SH-SY5Y (cell line): ENCODE data around the gene ABCA10.

ENCODE experiments used
- GATA2 ChIP-seq: IDR thresholded peaks from 2 replicates; pipeline ENCODE4 v1.6.1; 2011; ENCODE audit warnings: mild to moderate bottlenecking, low read depth, low read length
- GATA3 ChIP-seq: IDR thresholded peaks from 2 replicates; pipeline ENCODE4 v1.6.1; 2011; ENCODE audit warnings: low read depth, mild to moderate bottlenecking, low read length, moderate library complexity

ABCA10 gene

DNA sequence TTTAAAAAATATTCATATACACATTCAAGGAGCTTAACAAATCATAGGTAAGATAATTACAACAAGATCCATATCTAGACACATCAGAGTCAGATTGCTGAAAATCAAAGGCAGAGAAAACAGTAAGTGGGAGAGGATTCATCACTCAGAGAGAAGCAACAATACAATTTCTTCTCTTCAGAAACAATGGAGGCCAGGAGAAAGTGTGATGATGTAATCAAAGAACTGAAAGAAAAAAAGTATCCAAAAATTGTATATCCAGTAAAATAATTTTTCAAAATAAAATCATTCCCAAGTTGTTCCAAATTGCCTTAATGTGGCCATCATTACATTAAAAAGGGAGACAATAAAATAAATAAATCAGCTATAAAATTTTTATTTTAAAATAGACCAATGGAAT is 69.2 kb downstream of the ABCA10 start:
- no peak for TF ChIP-seq GATA3
- no peak for TF ChIP-seq GATA2

DNA sequence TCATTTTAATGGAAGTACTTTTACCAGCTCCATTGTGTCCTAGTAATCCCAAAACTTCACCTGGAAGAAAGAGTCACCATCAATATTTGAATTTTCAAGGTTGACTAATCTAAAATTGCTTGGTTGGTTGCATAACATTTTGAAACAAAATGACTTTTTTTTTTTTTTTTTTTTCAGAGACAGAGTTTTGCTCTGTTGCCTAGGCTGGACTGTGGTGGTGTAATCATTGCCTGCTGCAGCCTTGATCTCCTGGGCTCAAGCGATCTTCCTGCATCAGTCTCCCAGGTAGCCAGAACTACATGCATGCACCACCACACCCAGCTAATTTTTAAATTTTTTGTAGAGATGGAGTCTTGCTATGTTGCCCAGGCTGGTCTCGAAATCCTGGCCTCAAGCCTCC is 74.4 kb downstream of the ABCA10 start:
- TF ChIP-seq GATA3 (no peak), GATA2 (no peak)

DNA sequence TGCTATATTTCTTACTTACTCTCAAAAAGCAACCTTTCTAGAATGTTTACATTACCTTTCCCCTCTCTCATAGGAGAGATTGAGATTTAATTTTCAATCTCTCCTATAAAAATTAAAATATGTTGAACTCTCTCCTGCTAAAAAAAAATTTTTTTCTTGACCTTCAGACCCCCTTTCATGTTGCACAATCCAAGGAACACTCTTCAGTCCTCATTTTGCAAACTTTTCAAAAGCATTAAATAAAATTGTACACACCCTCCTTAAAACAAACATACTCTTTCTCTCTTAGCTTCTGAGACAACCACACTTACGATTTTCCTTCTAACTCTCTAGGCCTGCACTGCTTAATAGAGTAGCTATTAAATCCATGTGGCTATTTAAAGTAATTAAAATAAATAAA is 78.3 kb downstream of the ABCA10 start:
- TF ChIP-seq GATA2 (no peak), GATA3 (no peak)

DNA sequence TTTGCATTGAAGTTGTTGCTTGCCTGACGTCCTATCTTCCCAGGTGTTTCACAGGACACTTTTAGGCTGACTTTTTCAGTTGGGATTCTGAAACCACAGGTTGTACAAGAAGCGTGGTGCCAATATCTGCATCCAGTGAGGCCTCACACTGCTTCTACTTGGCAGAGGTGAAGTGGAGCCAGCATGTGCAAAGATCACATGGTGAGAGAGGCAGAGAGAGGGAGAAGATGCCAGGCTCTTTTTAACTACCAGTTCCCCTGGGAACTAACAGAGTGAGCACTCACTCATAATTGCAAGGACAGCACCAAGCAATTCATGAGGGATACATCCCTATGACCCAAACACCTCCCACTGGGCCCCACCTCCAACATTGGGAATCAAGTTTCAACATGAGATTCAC is 81.2 kb downstream of the ABCA10 start:
- TF ChIP-seq GATA2 (no peak), GATA3 (no peak)

DNA sequence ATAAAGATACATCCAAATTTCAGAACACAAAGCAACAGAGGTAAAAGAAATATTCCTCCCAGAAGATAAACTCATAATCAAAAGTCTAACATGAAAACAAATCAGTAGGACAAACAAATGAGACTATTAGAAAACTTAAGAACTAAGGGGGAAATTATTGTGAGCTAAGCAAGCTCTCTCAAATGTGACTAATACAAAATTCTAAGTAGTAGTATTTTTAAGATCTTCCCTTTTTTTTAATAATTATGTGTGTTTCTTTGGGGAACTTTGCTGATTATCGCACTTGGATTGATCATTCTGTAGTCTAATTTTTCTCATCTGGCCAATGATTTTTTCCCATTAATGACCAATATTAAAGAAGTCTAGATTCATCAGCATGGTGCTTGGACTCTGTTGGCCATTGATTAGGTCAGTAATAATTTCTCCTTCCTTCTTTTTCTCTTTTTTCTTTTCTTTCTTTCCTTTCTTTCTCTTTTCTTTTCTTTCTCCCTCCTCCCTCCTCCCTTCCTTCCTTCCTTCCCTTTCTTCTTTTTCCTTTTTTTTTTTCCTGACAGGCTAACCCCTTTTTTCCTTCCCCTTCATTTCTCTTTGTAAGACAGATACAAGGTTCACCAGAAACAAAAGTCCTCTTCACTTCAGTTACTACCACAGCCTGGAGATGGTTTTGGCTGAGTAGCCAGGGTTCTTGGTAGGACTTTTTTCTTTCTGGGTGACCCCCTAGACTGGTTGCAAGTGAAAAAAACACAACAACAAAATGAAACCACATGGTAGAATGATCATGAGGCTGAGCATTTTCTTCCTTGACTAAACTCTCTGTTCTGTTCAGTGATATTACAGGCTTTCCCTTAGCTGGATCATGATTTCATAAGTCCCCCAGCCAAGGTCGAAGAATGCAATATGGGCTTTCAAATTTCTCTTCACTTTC is 84.0 kb downstream of the ABCA10 start:
- no peak for TF ChIP-seq GATA2

DNA sequence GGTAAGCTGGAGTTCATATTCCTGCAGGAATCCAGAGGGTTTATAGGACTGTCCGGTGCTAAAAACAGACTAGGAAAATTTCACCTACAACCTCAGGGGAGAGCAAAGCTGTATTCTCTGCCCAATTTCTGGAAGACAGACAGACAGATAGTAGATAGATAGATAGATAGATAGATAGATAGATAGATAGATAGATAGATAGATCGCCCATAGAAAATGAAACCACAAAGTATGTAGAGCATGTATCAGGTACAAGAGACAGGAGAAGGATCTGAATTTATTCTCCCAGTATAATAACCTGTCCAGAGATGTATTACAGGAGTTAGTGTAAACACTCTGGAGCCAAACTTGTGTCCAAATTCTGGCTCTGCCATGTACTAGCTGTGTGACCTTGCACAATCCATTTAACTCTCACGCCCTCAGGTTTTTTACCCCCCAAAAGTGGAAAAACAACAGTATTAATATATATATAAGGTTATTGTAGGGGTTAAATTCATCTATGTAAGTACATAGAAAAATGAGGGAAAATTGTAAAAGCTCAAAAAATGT is 84.9 kb downstream of the ABCA10 start:
- TF ChIP-seq GATA2 (no peak), GATA3 (no peak)

DNA sequence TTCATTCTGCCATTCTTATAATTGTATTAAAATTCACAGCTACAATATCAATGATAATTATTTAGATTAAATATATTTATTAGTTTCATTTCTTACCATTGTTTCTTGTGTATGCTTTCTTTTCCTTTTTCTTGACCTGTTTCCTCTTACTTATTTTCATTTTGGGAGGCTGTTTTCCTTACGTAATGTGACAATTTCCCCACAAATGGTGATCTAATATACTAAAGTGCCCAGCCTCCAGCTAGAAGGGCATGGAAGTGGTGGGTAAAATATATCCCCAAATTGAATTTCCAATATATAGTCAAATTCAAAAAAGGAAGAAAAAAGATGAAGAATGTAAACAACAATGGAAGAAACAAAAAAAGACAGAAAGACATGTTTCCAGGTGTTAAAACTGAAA is 85.5 kb downstream of the ABCA10 start:
- no peak for TF ChIP-seq GATA2
- TF ChIP-seq GATA3: no peak

DNA sequence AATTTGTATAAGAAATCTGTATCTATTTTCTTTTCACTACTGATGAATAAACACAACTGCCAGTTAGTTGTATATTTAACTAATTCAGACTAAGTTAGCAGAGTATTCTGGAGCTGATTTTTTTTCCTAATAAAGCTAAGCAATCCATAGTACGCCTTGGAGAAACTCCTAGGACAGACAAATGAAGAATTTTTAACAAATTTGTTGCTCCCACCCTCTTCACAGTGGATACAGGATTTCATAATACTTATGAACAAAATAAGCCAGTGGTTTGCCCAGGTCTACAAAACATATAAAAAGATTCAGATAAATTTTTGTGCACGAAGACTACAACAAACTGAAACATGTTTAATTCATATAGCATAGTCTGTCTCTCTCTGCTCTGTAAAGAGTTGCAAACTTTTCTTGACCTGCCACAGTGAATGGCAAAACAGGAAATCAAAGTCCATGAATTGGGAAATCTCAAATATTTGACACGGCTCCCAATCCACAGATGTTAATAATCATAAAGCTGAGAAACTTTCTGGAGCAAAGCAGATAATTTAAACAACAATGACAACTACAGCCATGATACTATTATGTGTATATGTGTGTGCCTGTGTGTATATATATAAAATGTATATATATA is 86.3 kb downstream of the ABCA10 start:
- no peak for TF ChIP-seq GATA3
- no peak for TF ChIP-seq GATA2

DNA sequence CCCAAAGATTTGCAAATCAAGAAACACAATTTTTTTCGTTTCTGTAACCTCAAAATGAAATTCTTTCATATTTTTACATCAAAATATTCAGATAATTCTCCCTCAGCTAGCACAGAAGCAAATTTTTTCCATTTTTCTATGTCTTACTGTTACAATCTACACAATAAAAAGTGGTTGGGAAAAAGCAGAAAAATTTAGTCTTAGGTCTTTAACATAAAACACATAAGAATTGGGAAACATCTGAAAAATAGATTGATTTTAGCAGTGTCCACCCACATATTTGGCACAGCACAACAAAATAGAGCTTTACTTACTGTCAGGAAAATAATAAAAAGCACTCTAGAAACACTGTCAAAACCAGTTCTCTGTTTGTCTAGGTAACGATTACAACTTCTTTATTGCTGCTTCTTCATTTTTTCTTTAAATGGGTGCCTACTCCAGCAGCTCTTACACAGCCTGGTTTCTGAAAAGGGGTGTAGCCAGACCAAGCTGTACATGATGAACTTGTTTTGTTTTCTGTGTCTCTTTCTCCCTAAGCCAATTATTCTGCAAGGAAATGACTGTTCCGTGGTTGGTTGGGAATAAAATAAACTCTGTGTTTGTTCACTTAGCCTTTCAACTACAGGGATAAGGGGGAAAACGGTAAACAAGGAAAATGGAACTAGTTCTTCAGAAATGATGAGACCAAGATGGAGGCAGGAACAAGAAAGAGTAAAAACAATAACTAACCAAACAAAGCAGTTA is 87.0 kb downstream of the ABCA10 start, which contains the start of gene ABCA6:
Gene ABCA6, minus strand, starts transcription at position 465 of the 744 bp plus-strand sequence. CDS start 1,192 bp downstream, outside the sequence.
- TF ChIP-seq GATA3 (no peak), GATA2 (no peak)

DNA sequence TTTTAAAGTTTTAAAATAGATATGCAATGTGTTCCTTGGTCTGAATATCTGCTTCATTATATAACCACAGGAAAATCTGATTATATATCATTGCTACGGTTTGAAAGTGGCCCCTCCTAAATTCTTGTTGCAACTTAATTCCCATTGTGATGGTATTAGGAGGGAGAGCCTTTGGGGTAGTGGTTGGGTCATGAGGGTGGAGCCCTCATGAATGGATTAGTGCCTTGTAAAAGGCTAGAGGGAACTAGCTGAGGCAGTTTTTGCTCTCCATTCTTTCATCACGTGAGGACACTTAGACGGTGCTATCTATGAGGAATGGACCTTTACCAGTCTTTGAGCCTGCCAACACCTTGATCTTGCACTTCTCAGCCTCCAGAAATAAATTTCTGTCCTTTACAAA is 94.5 kb downstream of the ABCA10 start:
- TF ChIP-seq GATA3: no peak
- no peak for TF ChIP-seq GATA2

DNA sequence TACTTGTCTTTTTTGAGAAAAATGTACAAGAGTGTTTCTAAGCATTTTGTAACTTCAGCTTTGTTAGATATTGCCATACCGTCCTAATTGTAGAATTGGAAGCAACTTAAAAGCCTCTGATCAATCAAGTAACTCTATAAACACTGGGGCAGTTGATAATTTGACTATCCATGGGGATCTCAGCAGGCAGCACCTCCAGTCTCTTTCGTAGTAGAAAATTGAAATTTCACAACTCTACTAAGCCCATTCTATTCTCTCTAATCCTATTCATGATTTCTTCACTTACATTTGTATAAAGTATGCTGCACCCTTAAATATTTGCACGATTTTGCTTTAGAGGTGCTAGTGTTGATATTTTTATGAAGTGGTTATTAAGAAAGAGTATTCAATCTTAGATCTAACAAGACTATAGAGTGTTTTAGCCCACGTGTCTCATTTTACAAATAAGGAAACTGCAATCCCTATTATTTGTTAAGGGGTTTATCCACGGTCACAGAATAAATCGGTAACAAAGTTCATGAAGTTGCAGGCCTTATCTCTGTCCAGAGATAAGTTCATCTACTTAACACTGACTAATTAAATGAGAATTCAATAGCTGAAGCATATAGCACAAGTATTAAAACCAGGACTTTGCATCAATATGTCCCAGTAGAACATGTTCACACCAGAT is 97.9 kb downstream of the ABCA10 start:
- TF ChIP-seq GATA3: no peak
- TF ChIP-seq GATA2: no peak

DNA sequence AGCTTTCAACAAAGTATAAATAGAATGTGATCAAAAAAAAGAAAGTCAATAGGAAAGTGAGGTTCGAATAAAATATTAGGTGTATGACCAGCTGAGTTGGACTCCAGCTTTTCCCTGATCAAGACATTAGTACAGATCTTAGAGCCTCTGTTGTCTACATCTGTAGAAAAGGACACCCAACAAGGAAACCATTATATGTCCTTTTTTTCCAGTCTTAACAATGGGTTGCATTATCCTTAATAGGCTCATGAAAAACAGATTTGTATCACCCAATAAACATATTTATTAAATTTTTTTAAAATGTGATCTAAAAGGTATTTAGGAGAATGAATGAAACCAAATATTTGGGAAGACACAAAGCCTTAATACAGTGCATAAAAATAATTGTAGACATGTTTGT is 105.0 kb downstream of the ABCA10 start:
- TF ChIP-seq GATA2 (no peak), GATA3 (no peak)

DNA sequence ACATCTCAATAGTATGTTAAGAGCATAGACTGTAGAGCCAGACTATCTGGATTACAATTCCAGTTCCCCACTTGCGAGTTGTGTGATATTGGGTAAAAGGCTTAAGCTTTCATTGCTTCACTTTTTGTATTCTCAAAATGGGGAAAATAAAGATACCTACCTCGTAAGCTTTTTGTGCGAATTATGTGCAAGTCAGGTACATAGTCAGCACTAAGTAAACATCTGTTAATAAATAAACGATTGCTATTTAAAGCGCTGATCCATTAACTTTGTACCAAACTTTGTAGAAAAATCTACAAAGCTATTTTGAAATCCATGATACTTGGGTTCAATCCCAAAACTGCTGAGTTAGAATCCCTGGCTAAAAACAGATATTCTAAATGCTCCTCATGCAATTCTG is 106.6 kb downstream of the ABCA10 start:
- TF ChIP-seq GATA2: no peak
- TF ChIP-seq GATA3: no peak
